Neutrophil (primary cell): ENCODE results near the gene PITPNC1.

Source experiments
- H3K27ac ChIP-seq: fragments of 200-600 bp; sonication (generic); 2 replicates; pipeline ENCODE4 v1.5.1; 2016; ENCODE audit warnings: mild to moderate bottlenecking, moderate library complexity
- H3K27me3 ChIP-seq: fragments of 200-600 bp; sonication (generic); 2 replicates; pipeline ENCODE4 v1.6.0; 2016; ENCODE audit warnings: mild to moderate bottlenecking
- H3K36me3 ChIP-seq: fragments of 200-600 bp; sonication (generic); 2 replicates; pipeline ENCODE4 v1.5.1; 2017
- H3K4me1 ChIP-seq, 2 experiments: fragments of 200-600 bp in 1 of 2; sonication (generic) in 1 of 2; 1 replicate in 1 of 2; 2 replicates in 1 of 2; pipeline versions ENCODE4 v1.5.1 to v1.6.1; 2013 to 2016; ENCODE audit warnings: low read depth in 1 of 2, low read length in 1 of 2, mild to moderate bottlenecking in 1 of 2, moderate library complexity in 1 of 2; ENCODE audit not compliant: control insufficient read depth in 1 of 2, insufficient read depth in 1 of 2
- H3K4me3 ChIP-seq, 2 experiments: fragments of 200-600 bp in 1 of 2; sonication (generic) in 1 of 2; 1 replicate in 1 of 2; 2 replicates in 1 of 2; pipeline ENCODE4 v1.5.1; 2013 to 2016; ENCODE audit warnings: low read depth in 1 of 2, low read length in 1 of 2, mild to moderate bottlenecking in 1 of 2, moderate library complexity in 1 of 2
- H3K9me3 ChIP-seq: fragments of 200-600 bp; sonication (generic); 2 replicates; pipeline ENCODE4 v1.5.1; 2016
- TF ChIP-seq, protein P1 (sequence below): fragments of 200-600 bp; sonication (generic); IDR thresholded peaks from 2 replicates; pipeline ENCODE4 v1.5.1; 2016; ENCODE audit warnings: antibody characterized with exemption

The PITPNC1 gene

DNA sequence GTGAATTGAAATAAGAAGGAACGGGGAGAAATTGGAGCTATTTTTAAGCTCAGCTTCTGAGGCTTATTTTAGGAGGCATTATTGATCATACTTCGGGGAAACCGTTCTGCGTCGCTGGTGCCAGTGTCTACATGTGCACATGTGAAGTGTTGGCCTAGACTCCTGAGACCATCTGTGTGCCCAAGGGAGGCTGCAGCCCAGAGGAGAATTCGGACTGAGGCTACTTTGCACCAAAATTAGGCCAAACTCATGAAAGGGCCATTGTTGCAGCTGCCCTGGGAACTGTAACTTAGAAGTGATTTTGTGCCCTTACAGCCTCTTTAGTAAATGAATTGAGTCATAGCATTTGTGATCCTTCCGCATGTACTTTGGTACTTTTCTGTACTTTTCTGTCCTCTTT lies 238.7 kb downstream of the PITPNC1 start:
- Histone ChIP-seq H3K27me3 (no peaks in the 10 kb centered on the region), H3K4me1 (no peaks in the 10 kb centered on the region), H3K9me3 (no peaks in the 10 kb centered on the region), H3K27ac (no peak overlapping the region), H3K4me3 (no peak overlapping the region), H3K36me3 (no peaks in the 10 kb centered on the region)
- TF ChIP-seq, protein P1, sequence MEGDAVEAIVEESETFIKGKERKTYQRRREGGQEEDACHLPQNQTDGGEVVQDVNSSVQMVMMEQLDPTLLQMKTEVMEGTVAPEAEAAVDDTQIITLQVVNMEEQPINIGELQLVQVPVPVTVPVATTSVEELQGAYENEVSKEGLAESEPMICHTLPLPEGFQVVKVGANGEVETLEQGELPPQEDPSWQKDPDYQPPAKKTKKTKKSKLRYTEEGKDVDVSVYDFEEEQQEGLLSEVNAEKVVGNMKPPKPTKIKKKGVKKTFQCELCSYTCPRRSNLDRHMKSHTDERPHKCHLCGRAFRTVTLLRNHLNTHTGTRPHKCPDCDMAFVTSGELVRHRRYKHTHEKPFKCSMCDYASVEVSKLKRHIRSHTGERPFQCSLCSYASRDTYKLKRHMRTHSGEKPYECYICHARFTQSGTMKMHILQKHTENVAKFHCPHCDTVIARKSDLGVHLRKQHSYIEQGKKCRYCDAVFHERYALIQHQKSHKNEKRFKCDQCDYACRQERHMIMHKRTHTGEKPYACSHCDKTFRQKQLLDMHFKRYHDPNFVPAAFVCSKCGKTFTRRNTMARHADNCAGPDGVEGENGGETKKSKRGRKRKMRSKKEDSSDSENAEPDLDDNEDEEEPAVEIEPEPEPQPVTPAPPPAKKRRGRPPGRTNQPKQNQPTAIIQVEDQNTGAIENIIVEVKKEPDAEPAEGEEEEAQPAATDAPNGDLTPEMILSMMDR = no peak

DNA sequence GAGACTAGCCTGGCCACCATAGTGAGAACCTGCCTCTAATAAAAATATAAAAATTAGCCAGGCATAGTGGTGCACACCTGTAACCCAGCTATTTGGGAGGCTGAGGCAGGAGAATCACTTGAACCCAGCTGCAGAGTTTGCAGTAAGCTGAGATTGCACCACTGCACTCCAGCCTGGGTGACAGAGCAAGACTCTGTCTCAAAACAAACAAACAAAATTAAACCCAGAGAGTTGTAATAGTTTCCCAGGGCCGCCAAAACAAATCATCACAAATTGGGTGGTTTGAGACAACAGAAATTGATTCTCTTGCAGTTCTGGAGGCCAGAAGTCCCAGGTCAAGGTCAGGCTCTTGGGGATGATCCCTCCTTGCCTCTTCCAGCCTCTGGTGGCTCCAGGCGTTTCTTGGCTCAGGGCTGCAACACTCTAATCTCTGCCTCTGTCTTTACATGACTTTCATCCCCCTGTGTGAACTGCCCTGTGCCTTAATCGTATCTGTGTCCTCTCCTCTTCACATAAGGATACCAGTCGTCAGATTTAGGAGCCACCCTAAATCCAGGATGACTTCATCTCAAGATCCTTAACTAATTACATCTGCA lies 240.3 kb downstream of the PITPNC1 start:
- TF ChIP-seq, protein P1 = no peak
- Histone ChIP-seq H3K27ac (no peak overlapping the region), H3K9me3 (no peaks in the 10 kb centered on the region), H3K4me1 (no peaks in the 10 kb centered on the region), H3K27me3 (no peaks in the 10 kb centered on the region), H3K4me3 (no peak overlapping the region), H3K36me3 (no peaks in the 10 kb centered on the region)

DNA sequence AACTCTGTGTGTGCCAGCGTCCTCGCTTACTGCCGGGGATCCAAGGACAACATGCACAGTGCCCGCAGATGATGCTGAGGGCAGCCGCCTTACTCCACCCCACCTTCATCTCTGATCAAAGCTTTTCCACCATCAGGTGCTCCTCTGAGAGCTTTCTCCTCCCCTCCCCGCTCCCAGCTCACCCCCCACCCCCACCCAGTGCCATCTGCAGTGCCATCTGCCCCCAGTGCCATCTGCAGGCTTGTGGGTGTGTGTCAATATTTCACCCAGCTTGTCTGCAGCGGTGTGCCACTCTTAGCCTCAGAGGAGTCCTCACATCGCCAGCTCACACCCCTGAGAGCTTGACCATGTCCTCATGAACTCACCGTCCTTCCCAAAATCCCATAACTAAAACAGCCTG lies 242.5 kb downstream of the PITPNC1 start:
- Histone ChIP-seq H3K4me1 (no peaks in the 10 kb centered on the region), H3K27me3 (no peaks in the 10 kb centered on the region), H3K9me3 (no peaks in the 10 kb centered on the region), H3K36me3 (no peaks in the 10 kb centered on the region), H3K27ac (no peak overlapping the region), H3K4me3 (no peak overlapping the region)
- TF ChIP-seq, protein P1 = no peak

DNA sequence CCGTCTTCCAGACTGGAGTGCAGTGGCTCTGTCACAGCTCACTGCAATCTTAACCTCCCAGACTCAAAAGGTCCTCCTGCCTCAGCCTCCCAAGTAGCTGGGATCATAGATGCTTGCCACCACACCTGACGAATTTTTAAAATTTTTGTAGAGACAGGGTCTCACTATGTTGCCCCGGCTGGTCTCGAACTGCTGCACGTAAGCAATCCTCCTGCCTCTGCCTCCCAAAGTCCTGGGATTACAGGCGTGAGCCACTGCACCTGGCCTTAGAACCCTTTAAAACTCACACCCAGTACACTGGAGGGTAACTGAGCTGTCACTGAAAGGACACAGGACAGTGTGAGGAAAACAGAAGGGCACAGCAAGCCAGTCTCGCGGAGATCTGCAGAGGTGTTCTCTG lies 243.0 kb downstream of the PITPNC1 start:
- Histone ChIP-seq H3K27me3 (no peaks in the 10 kb centered on the region), H3K27ac (no peak overlapping the region), H3K4me3 (no peak overlapping the region), H3K4me1 (no peaks in the 10 kb centered on the region), H3K36me3 (no peaks in the 10 kb centered on the region), H3K9me3 (no peaks in the 10 kb centered on the region)
- TF ChIP-seq, protein P1 = no peak

DNA sequence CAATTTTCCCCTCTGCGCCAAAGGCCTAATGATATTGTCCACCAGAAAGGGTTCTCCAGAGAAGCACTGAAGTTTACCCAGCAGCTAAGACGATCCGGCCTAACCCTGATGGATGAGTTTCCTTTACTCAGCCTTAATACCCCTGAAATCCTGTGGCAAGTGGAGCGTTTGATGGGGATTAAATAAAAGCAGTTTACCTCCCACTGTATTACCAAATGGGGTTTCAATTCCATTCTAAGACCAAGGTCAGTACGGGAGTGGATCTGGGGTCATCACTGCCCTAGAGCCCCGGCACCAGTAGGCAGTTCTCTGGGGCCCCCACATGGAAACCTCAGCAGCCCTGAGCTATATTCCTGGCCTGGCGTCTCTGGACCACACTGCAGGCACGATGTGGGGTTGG lies 243.6 kb downstream of the PITPNC1 start:
- TF ChIP-seq, protein P1 = no peak
- Histone ChIP-seq H3K4me3 (no peak overlapping the region), H3K27me3 (no peaks in the 10 kb centered on the region), H3K27ac (no peak overlapping the region), H3K4me1 (no peaks in the 10 kb centered on the region), H3K36me3 (no peaks in the 10 kb centered on the region), H3K9me3 (no peaks in the 10 kb centered on the region)

DNA sequence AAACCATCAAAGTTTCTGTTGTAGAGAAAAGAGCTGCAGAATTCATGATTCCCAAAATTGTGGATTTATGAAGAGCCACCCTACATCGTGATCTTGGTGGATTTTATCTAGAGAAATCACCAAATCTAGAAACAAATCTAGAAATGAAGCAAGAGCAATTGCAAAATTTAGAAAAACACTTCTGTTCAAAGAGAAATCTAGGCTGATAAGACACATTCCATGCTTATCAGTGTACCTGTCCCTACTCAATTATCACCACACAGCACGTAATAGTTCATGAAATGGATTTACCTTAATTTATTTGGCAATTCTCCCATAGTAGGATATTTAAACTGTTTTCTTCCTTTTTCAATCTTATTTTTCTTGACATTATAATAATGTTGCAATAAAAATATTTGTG lies 246.7 kb downstream of the PITPNC1 start:
- TF ChIP-seq, protein P1 = no peak
- Histone ChIP-seq H3K27ac (no peak overlapping the region), H3K9me3 (no peaks in the 10 kb centered on the region), H3K4me3 (no peak overlapping the region), H3K36me3 (no peaks in the 10 kb centered on the region), H3K27me3 (no peaks in the 10 kb centered on the region), H3K4me1 (no peaks in the 10 kb centered on the region)
